Measurements from ENCODE around the gene GPC5.
A peak's percentile ranks its signal among the peaks of the same experiment; 100 is the strongest.

GRCh38 chr13:92074658-92075057, 676.2 kb downstream of the GPC5 start:
- TF ChIP-seq CTCF (IDR thresholded peaks at IDR 0.05; ENCODE audit: low read length) (peak; percentile 69), EZH2 (IDR thresholded peaks at IDR 0.05; ENCODE audit: borderline replicate concordance, low read length) (no peak)

Data from OCI-LY1 (cell line).